Gastroesophageal sphincter (tissue), 3 donors: ENCODE results near the gene ZBTB42.

Experiments
- CTCF ChIP-seq, 4 experiments: fragments of 200-600 bp in 2 of 4; fragments of 450-650 bp in 2 of 4; sonication (generic) in 1 of 4; IDR thresholded peaks; one replicate each; pipeline ENCODE4 v1.5.1; 2017 to 2019; ENCODE audit warnings: antibody characterized with exemption in 4 of 4, mild to moderate bottlenecking in 2 of 4, moderate library complexity in 2 of 4
- EP300 ChIP-seq: sonication (generic); formaldehyde crosslinking; IDR thresholded peaks from one replicate; pipeline ENCODE4 v1.6.1; 2017; ENCODE audit warnings: antibody characterized with exemption, mild to moderate bottlenecking
- POLR2AphosphoS5 ChIP-seq: sonication (generic); formaldehyde crosslinking; IDR thresholded peaks from one replicate; pipeline ENCODE4 v1.6.1; 2017; ENCODE audit warnings: antibody characterized with exemption

GRCh38 chr14:104778694-104779331 is 22.1 kb upstream of the ZBTB42 start:
- no peak for TF ChIP-seq CTCF (IDR thresholded peaks at IDR 0.05)
- no peak for TF ChIP-seq POLR2AphosphoS5
- no peak for TF ChIP-seq EP300
